ENCODE data around the gene GRID1. TPM values are rescaled to one million over a fixed set of nuclear protein-coding genes. Genes with fewer than 3 reads are reported as not detected.
A peak's percentile ranks its signal among the peaks of the same experiment; 100 is the strongest.

Gene GRID1
- total RNA-seq, 1 donor from 2014 or later, result 7.1 TPM

GRCh38 chr10:85861513-85862197, 504.9 kb downstream of the GRID1 start:
- no peaks in the 10 kb centered on the region for H3K36me3 ChIP-seq
- TF ChIP-seq, protein P1, sequence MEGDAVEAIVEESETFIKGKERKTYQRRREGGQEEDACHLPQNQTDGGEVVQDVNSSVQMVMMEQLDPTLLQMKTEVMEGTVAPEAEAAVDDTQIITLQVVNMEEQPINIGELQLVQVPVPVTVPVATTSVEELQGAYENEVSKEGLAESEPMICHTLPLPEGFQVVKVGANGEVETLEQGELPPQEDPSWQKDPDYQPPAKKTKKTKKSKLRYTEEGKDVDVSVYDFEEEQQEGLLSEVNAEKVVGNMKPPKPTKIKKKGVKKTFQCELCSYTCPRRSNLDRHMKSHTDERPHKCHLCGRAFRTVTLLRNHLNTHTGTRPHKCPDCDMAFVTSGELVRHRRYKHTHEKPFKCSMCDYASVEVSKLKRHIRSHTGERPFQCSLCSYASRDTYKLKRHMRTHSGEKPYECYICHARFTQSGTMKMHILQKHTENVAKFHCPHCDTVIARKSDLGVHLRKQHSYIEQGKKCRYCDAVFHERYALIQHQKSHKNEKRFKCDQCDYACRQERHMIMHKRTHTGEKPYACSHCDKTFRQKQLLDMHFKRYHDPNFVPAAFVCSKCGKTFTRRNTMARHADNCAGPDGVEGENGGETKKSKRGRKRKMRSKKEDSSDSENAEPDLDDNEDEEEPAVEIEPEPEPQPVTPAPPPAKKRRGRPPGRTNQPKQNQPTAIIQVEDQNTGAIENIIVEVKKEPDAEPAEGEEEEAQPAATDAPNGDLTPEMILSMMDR (IDR thresholded peaks at IDR 0.05), result no peak
- TF ChIP-seq POLR2AphosphoS5 (IDR thresholded peaks at IDR 0.05; ENCODE audit: insufficient read depth in 1 of 2, low read depth in 1 of 2) (no peak), POLR2A (IDR thresholded peaks at IDR 0.05) (no peak)
- no peaks in the 10 kb centered on the region for H3K9me3 ChIP-seq
- no peak overlapping the region for H3K4me3 ChIP-seq
- H3K27me3 ChIP-seq, result no peaks in the 10 kb centered on the region
- H3K27ac ChIP-seq, result no peak overlapping the region
- DNase-seq (ENCODE audit: extremely low spot score in 2 of 2), result peak in 1 of 2 donors; percentile 74
- intact Hi-C loops (cut with DNase I), result no loop called here
- no peaks in the 10 kb centered on the region for H3K4me1 ChIP-seq

DNA sequence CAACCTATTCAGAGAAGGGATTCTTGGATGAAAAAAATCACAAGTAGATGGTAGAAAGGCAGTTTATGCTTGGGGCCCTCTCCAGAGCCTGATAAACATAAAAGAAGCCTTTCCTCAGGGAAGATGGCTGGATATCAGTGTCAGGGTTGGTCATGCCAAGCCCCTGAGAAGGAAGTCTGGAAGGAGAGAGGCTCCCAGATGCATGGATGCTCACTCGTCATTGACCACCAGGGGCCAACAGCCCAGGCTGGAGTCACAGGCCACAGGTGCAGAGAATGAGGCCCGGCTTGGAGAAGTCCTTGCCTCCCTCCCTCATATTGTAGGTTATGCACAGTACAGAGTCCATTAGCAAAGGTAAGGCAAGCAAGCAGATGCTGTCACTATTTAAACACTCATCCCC, 506.7 kb downstream of the GRID1 start:
- TF ChIP-seq, protein P1 (IDR thresholded peaks at IDR 0.05), result no peak
- TF ChIP-seq POLR2AphosphoS5 (IDR thresholded peaks at IDR 0.05; ENCODE audit: insufficient read depth in 1 of 2, low read depth in 1 of 2) (no peak), POLR2A (IDR thresholded peaks at IDR 0.05) (no peak)
- H3K36me3 ChIP-seq, result no peaks in the 10 kb centered on the region
- no peaks in the 10 kb centered on the region for H3K9me3 ChIP-seq
- H3K4me3 ChIP-seq, result no peak overlapping the region
- peak in 1 of 2 donors; percentile 54 for DNase-seq (ENCODE audit: extremely low spot score in 2 of 2)
- no peak overlapping the region for H3K27ac ChIP-seq
- H3K27me3 ChIP-seq, result no peaks in the 10 kb centered on the region
- no peaks in the 10 kb centered on the region for H3K4me1 ChIP-seq
- intact Hi-C loops (cut with DNase I), result no loop called here

GRCh38 chr10:85858776-85859515, 507.6 kb downstream of the GRID1 start:
- TF ChIP-seq POLR2A (IDR thresholded peaks at IDR 0.05) (no peak), POLR2AphosphoS5 (IDR thresholded peaks at IDR 0.05; ENCODE audit: insufficient read depth in 1 of 2, low read depth in 1 of 2) (no peak)
- TF ChIP-seq, protein P1 (IDR thresholded peaks at IDR 0.05), result no peak
- intact Hi-C loops (cut with DNase I), result no loop called here

GRCh38 chr10:85857791-85858190, 508.8 kb downstream of the GRID1 start:
- Histone ChIP-seq H3K27ac (no peak overlapping the region), H3K4me3 (no peak overlapping the region), H3K9me3 (no peaks in the 10 kb centered on the region), H3K27me3 (no peaks in the 10 kb centered on the region), H3K36me3 (no peaks in the 10 kb centered on the region), H3K4me1 (no peaks in the 10 kb centered on the region)
- intact Hi-C loops (cut with DNase I), result no loop called here
- TF ChIP-seq POLR2AphosphoS5 (IDR thresholded peaks at IDR 0.05; ENCODE audit: insufficient read depth in 1 of 2, low read depth in 1 of 2), result no peak
- TF ChIP-seq POLR2A (IDR thresholded peaks at IDR 0.05), result no peak
- TF ChIP-seq, protein P1 (IDR thresholded peaks at IDR 0.05), result no peak
- DNase-seq (ENCODE audit: extremely low spot score in 2 of 2), result peak in 1 of 2 donors; percentile 77

More at GRCh38 chr10:85858776-85859515, 507.6 kb downstream of the GRID1 start:
- no peaks in the 10 kb centered on the region for H3K9me3 ChIP-seq
- H3K4me3 ChIP-seq, result no peak overlapping the region
- no peaks in the 10 kb centered on the region for H3K27me3 ChIP-seq
- no peaks in the 10 kb centered on the region for H3K36me3 ChIP-seq
- H3K27ac ChIP-seq, result no peak overlapping the region
- peak in 1 of 2 donors; percentile 44 for DNase-seq (ENCODE audit: extremely low spot score in 2 of 2)
- H3K4me1 ChIP-seq, result no peaks in the 10 kb centered on the region

- intact Hi-C loops (cut with DNase I), result no loop called here
Measured at GRCh38 chr10:85857305-85857704, 509.3 kb downstream of the GRID1 start.

More at GRCh38 chr10:85857305-85857704, 509.3 kb downstream of the GRID1 start:
- Histone ChIP-seq H3K4me3 (no peak overlapping the region), H3K36me3 (no peaks in the 10 kb centered on the region), H3K27ac (no peak overlapping the region), H3K9me3 (no peaks in the 10 kb centered on the region), H3K4me1 (no peaks in the 10 kb centered on the region), H3K27me3 (no peaks in the 10 kb centered on the region)
- TF ChIP-seq POLR2A (IDR thresholded peaks at IDR 0.05) (no peak), POLR2AphosphoS5 (IDR thresholded peaks at IDR 0.05; ENCODE audit: insufficient read depth in 1 of 2, low read depth in 1 of 2) (no peak)
- TF ChIP-seq, protein P1 (IDR thresholded peaks at IDR 0.05), result no peak
- peak in 1 of 2 donors; percentile 67 for DNase-seq (ENCODE audit: extremely low spot score in 2 of 2)
